OCI-LY1 (cell line): Measurements from ENCODE around the gene KLHDC7B.

Experiments
- H2AFZ ChIP-seq: fragments of 200-600 bp; sonication (generic), shearing (Covaris generic); 2 replicates; pipeline ENCODE4 v1.6.0; 2014; ENCODE audit warnings: antibody characterized with exemption, mild to moderate bottlenecking, low read length
- H3F3A ChIP-seq: fragments of 200-600 bp; sonication (generic), shearing (Covaris generic); 2 replicates; pipeline ENCODE4 v1.6.0; 2014; ENCODE audit warnings: mild to moderate bottlenecking, antibody characterized with exemption, low read length, moderate library complexity; ENCODE audit not compliant: insufficient read depth
- H3K27ac ChIP-seq: fragments of 200-600 bp; sonication (generic); 2 replicates; pipeline ENCODE4 v1.5.1; 2014; ENCODE audit warnings: low read length, mixed run types, mild to moderate bottlenecking, low read depth; ENCODE audit not compliant: poor library complexity, severe bottlenecking
- H3K27me3 ChIP-seq: fragments of 200-600 bp; sonication (generic); 2 replicates; pipeline ENCODE4 v1.6.0; 2014; ENCODE audit warnings: antibody characterized with exemption, mild to moderate bottlenecking, low read length, moderate library complexity; ENCODE audit not compliant: insufficient read depth
- H3K36me3 ChIP-seq: fragments of 200-600 bp; sonication (generic); 2 replicates; pipeline ENCODE4 v1.6.1; 2014; ENCODE audit warnings: mild to moderate bottlenecking, antibody characterized with exemption, low read length, moderate library complexity, mixed read lengths; ENCODE audit not compliant: insufficient read depth
- H3K4me1 ChIP-seq: fragments of 200-600 bp; sonication (generic); 2 replicates; pipeline ENCODE4 v1.5.1; 2014; ENCODE audit warnings: mild to moderate bottlenecking, low read length, moderate library complexity; ENCODE audit not compliant: insufficient read depth, severe bottlenecking
- H3K4me2 ChIP-seq: fragments of 200-600 bp; sonication (generic), shearing (Covaris generic); 2 replicates; pipeline ENCODE4 v1.6.1; 2014; ENCODE audit warnings: low read length
- H3K4me3 ChIP-seq: fragments of 200-600 bp; sonication (generic); 2 replicates; pipeline ENCODE4 v1.5.1; 2014; ENCODE audit warnings: low read length, low read depth, mild to moderate bottlenecking, mixed read lengths; ENCODE audit not compliant: poor library complexity, severe bottlenecking
- H3K79me2 ChIP-seq: fragments of 200-600 bp; shearing (Covaris generic); 2 replicates; pipeline ENCODE4 v1.6.1; 2016; ENCODE audit warnings: mixed run types, low read length, mixed read lengths; ENCODE audit not compliant: insufficient read depth
- H3K9ac ChIP-seq: fragments of 200-600 bp; sonication (generic), shearing (Covaris generic); 2 replicates; pipeline ENCODE4 v1.6.1; 2014; ENCODE audit warnings: mild to moderate bottlenecking, low read length, mixed read lengths
- H3K9me2 ChIP-seq: fragments of 200-600 bp; sonication (generic), shearing (Covaris generic); 2 replicates; pipeline ENCODE4 v1.6.1; 2014; ENCODE audit warnings: low read depth, mild to moderate bottlenecking, low read length, mixed read lengths
- H3K9me3 ChIP-seq: fragments of 200-600 bp; shearing (Covaris generic); 2 replicates; pipeline ENCODE4 v1.6.1; 2014; ENCODE audit warnings: low read length, mixed read lengths
- H4K20me1 ChIP-seq: fragments of 200-600 bp; sonication (generic), shearing (Covaris generic); 2 replicates; pipeline ENCODE4 v1.6.0; 2016; ENCODE audit warnings: mild to moderate bottlenecking, low read length; ENCODE audit not compliant: insufficient read depth
- EZH2 ChIP-seq: fragments of 200-600 bp; sonication (generic), shearing (Covaris generic); IDR thresholded peaks from 2 replicates; pipeline ENCODE4 v1.8.0; 2017; ENCODE audit warnings: borderline replicate concordance, mixed run types, mild to moderate bottlenecking, antibody characterized with exemption, low read length, moderate library complexity, mixed read lengths
- TF ChIP-seq, protein P1 (sequence below): fragments of 200-600 bp; sonication (generic), shearing (Covaris generic); IDR thresholded peaks from 2 replicates; pipeline ENCODE4 v1.5.1; 2017; ENCODE audit warnings: mild to moderate bottlenecking, antibody characterized with exemption, low read length, moderate library complexity, mixed read lengths

KLHDC7B gene

DNA sequence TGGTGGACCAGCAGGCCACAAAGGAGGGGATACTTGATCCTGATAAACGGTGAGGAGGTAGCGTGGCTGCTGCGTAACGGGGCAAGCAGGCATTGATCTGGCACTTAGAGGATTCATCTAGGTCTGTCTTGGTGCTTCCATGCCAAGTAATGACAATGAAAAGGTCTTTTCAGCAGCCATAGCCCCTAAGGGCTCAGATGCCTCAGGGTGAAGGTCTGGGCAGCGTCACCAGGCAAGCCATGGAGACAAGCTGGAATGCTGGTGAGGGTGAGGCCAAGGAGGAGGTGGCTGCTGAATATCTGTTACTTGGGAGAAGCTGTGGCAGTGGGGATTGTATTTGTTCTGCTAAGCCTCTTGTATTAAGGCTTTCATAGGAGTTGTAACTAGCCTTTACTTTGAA is 41.7 kb downstream of the KLHDC7B start:
- no peak overlapping the region for H3K27ac ChIP-seq
- no peaks in the 10 kb centered on the region for H3K27me3 ChIP-seq
- no peak overlapping the region for H2AFZ ChIP-seq
- no peak overlapping the region for H3K4me2 ChIP-seq
- H3K9ac ChIP-seq = no peak overlapping the region
- TF ChIP-seq, protein P1, sequence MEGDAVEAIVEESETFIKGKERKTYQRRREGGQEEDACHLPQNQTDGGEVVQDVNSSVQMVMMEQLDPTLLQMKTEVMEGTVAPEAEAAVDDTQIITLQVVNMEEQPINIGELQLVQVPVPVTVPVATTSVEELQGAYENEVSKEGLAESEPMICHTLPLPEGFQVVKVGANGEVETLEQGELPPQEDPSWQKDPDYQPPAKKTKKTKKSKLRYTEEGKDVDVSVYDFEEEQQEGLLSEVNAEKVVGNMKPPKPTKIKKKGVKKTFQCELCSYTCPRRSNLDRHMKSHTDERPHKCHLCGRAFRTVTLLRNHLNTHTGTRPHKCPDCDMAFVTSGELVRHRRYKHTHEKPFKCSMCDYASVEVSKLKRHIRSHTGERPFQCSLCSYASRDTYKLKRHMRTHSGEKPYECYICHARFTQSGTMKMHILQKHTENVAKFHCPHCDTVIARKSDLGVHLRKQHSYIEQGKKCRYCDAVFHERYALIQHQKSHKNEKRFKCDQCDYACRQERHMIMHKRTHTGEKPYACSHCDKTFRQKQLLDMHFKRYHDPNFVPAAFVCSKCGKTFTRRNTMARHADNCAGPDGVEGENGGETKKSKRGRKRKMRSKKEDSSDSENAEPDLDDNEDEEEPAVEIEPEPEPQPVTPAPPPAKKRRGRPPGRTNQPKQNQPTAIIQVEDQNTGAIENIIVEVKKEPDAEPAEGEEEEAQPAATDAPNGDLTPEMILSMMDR = no peak
- TF ChIP-seq EZH2 = no peak
- H4K20me1 ChIP-seq = no peaks in the 10 kb centered on the region
- peaks cover 16% of the 10 kb centered on the region; the same call in 1 of the 2 replicates for H3K36me3 ChIP-seq
- H3K9me2 ChIP-seq = no peaks in the 10 kb centered on the region
- no peaks in the 10 kb centered on the region for H3K9me3 ChIP-seq
- H3K4me3 ChIP-seq = no peak overlapping the region
- H3K4me1 ChIP-seq = peaks cover 7% of the 10 kb centered on the region
- no peaks in the 10 kb centered on the region for H3F3A ChIP-seq
- H3K79me2 ChIP-seq = no peaks in the 10 kb centered on the region

DNA sequence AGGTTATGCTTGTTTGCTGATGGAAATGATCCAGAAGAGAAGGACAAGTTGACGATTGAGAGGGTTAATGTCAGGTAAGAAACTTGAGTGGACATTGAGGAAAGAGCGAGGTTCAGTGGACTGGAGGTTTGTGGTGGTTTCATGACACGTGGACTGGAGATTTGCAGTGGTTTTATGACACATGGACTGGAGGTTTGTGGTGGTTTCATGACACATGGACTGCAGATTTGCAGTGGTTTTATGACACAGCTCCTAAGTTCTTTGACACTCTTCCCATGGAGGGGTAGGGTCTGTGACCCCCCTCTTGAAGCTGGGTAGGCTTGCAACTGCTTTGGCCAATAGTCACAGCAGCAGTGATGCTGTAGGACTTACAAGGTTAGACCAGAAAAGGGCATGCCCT is 49.5 kb downstream of the KLHDC7B start:
- peaks cover 10% of the 10 kb centered on the region; the same call in 1 of the 2 replicates for H3K36me3 ChIP-seq
- H3K4me1 ChIP-seq = no peaks in the 10 kb centered on the region
- H2AFZ ChIP-seq = no peak overlapping the region
- no peak overlapping the region for H3K4me2 ChIP-seq
- H3K27me3 ChIP-seq = no peaks in the 10 kb centered on the region; the same call in 1 of the 2 replicates
- no peaks in the 10 kb centered on the region for H3K9me2 ChIP-seq
- no peak overlapping the region for H3K4me3 ChIP-seq
- H3K79me2 ChIP-seq = no peaks in the 10 kb centered on the region
- TF ChIP-seq EZH2 = no peak
- TF ChIP-seq, protein P1 = no peak
- no peak overlapping the region for H3K27ac ChIP-seq
- H3K9me3 ChIP-seq = no peaks in the 10 kb centered on the region
- H3K9ac ChIP-seq = no peak overlapping the region
- no peaks in the 10 kb centered on the region for H4K20me1 ChIP-seq
- H3F3A ChIP-seq = no peaks in the 10 kb centered on the region

DNA sequence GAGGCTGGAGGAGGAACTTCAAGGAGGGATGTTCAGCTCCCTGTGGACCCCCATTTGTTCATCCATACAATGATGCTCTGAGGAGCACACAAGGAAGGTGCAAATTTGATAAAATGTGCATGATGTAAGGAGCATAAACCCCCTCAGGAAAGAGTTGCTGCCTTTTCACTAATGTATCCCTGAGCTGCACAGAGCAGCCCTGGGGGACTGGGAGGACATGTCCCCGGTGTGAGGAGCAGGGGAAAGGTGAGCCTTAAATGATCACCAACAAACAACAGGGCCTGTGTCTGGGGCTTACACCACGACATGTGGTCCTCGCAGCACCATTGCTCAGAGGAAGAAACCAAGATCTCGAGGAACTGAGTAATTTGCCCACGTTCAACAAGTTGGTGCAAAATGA is 51.4 kb downstream of the KLHDC7B start:
- Histone ChIP-seq H3K9ac (no peak overlapping the region), H3K36me3 (no peaks in the 10 kb centered on the region), H3K4me3 (no peak overlapping the region), H3K79me2 (no peaks in the 10 kb centered on the region), H3K27me3 (no peaks in the 10 kb centered on the region; the same call in 1 of the 2 replicates), H2AFZ (no peak overlapping the region), H3F3A (no peaks in the 10 kb centered on the region), H4K20me1 (no peaks in the 10 kb centered on the region), H3K4me1 (no peaks in the 10 kb centered on the region), H3K9me2 (no peaks in the 10 kb centered on the region), H3K27ac (no peak overlapping the region), H3K4me2 (no peak overlapping the region), H3K9me3 (no peaks in the 10 kb centered on the region)
- TF ChIP-seq EZH2 = no peak
- TF ChIP-seq, protein P1 = no peak
